GM19035 (cell line): Measurements from ENCODE around the gene KCNK16.

Source experiments
- ATAC-seq: cut with Tn5 transposase; IDR thresholded peaks from one replicate; pipeline ENCODE4 v1.9.1; 2021; ENCODE audit not compliant: unreplicated experiment

Gene KCNK16

GRCh38 chr6:39342692-39343395 is 20.3 kb upstream of the KCNK16 start:
- ATAC-seq: no peak

- no peak for ATAC-seq
Measured at GRCh38 chr6:39341937-39342336, 19.4 kb upstream of the KCNK16 start.

DNA sequence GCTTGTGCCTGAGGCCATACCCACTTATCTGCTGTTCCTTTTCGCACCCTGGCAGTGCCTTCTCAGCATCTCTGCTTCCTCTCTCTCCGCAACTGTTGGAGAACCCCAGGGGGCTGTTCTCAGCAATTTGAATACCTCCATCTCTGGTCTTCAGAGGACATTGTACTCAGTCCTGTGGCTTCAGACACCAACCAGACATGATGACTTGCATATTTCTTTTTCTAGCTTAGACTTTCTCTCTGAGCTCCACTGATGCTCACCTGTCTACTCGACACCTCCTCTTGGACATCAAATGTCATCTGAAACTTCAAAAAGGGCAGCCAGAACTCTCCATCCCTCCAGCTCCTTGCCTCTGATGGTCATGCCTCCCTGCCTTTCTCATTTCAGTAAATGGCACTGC is 18.9 kb upstream of the KCNK16 start:
- no peak for ATAC-seq

DNA sequence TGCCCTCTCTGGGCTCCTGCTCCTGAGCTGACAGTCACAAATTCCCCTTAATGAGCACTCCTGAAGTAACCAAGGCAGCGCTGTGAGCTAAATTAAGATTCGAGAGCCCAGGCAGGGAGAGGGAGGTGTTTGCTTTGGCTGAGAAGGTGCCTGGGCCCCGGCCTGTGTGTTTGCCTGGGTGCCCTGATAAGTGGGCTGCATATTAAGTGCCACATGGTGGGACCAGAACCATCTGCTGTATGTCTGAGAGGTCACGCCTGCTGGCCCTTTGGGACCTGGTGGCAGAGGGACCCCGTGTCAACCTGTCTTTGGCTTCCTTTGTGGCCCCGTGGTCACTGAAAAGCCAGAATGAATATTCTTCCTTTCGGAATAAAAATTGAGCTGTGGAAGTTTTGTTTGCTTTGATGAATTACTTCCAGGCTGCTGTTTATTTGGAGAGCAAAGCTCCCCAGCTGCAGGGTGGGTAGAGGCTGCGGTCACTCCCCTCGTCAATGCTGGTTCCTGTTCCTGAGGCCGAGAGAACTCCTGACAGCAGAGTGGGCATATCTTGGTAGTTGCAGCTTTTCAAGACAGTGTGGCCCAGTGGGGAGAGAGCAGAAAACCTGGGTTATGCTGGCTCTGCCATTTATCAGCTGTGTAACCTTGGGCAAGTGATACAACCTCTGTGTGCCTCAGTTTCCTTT is 17.5 kb upstream of the KCNK16 start:
- no peak for ATAC-seq

- no peak for ATAC-seq
Measured at GRCh38 chr6:39339096-39339867, 16.8 kb upstream of the KCNK16 start.

DNA sequence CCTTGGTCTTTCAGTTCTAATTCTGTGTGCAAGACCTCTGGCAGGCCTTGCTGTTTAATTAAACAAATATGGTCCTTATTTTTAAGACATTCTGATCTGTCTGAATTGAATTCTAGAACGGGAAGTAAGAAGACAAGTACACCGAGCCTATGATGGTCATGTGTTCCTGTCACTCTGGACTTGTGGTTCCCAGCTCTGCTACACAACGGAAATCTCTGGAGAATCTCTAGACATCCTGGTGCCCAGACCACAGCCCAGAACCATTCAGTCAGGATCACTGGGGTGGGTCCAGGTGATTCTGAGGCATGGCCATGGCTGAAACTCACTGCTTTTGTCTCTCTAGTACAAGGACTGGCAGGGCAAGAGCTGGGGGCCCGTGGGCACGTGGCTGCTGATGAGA is 15.9 kb upstream of the KCNK16 start:
- ATAC-seq: no peak

- ATAC-seq: no peak
Measured at GRCh38 chr6:39335780-39336545, 13.5 kb upstream of the KCNK16 start.

GRCh38 chr6:39333644-39334438 is 11.3 kb upstream of the KCNK16 start:
- no peak for ATAC-seq

GRCh38 chr6:39330476-39330875 is 8.0 kb upstream of the KCNK16 start:
- ATAC-seq: no peak

- peak; percentile 77 for ATAC-seq
Measured at GRCh38 chr6:39330057-39330456, 7.6 kb upstream of the KCNK16 start.

DNA sequence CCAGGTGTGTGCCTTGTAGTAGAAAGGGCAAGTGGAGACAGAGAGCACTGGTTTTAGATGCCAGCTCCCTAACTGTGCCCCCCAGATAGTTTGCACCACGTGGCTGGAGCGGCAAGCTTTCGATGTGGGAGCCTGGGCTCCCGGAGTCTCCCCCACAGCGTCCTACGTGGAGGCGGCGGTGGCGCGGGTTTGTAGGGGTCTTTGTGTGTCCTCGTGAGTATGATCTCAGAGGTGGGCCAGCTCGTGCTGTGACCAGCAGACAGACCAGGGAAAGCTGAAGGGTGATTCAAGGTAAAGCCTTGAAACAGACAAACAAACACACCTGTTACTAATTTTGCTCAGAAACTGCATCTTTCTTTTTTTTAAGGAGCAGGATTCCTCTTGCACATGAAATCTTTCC is 5.6 kb upstream of the KCNK16 start:
- ATAC-seq: no peak

GRCh38 chr6:39327507-39327906 is 5.0 kb upstream of the KCNK16 start:
- ATAC-seq: no peak

- ATAC-seq: no peak
Measured at GRCh38 chr6:39321761-39322160, 741 bp downstream of the KCNK16 start.

DNA sequence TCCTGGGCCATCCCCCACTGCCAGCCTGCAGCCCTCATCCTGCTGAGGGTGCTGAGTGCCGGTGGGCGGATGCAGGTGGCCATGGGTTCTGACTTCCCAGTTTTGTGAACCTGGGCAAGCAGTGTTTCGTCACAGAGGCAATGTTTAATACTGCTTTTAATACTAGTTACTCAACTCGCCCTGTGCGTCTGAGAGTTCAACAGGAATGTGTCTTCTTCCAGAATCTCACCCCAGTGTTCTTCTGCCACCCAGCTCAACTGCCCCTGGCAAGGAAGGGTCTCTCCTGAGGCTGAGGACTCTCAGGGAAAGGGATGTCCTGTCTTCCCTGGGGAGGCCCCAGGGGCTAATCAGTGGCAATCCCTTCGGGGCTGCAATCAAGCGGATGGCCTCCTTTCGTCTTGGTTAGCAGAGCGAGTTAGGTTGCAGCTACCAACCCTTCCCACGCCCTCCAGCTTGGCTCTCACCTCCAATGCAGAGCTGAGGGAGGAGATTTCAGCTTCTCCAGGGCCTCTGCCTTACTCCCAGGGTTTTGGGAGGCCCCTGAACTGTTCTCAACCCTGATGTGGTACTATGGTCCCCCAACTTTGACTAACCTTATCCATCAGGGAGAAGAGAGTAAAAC is 2.0 kb downstream of the KCNK16 start:
- no peak for ATAC-seq

- no peak for ATAC-seq
Measured at GRCh38 chr6:39319621-39320362, 2.7 kb downstream of the KCNK16 start.

GRCh38 chr6:39317256-39317655 is 5.2 kb downstream of the KCNK16 start:
- no peak for ATAC-seq

GRCh38 chr6:39314273-39314795 is 8.2 kb downstream of the KCNK16 start, which contains the start of gene KCNK17:
KCNK17 (minus strand) TSS chr6:39314419; CDS start chr6:39314320, 99 bp downstream.
- ATAC-seq: no peak

DNA sequence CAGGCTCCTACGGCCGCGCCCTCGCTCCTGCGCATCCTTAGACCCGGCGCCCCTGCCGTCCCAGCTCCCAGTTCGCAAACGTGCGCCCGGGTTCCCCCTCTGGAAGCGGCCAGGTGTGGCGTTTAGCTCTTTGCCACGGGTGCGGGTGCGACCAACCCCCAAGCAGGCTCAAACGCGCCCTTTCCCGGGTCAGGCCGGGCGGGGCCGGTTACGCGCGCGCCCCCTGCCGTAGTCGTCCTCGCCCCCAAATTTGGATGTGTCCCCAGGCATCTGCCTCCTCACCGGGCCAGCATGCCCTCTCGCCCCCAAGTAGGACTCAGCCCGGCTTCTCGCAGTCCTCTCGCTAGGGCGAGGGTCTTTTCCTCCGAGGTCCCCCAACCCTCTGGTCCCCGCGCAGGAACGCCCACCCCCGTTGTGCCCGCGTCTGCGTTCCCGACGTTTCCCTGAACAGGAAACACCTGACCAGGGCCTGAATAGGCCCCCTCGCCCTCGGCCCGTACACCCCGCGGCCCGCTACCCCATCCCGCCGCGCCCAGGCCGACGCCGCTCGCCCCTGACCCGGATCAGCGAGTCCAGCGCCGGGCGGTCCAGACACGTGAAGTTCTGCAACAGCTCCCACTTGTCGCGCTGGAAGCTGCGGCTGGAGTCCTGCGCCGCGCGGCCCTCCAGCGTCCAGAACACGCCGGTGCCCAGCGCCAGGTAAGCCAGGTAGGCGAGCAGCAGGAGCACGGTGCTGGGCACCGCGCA is 8.8 kb downstream of the KCNK16 start:
- no peak for ATAC-seq
